HEK293 (cell line): ENCODE measurements around the gene VAPA.

Experiments
- CTCF ChIA-PET: fragments of 350-600 bp; formaldehyde crosslinking; extraction: SDS; loops from one replicate; lab custom pipeline; 2021; ENCODE audit warnings: antibody characterized with exemption; lab: Yijun Ruan, JAX
- POLR2A ChIA-PET: fragments of 300-600 bp; formaldehyde crosslinking; extraction: SDS; loops from one replicate; lab custom pipeline; 2020; ENCODE audit warnings: antibody characterized with exemption, inconsistent platforms; lab: Yijun Ruan, JAX
- H3K27ac ChIP-seq: fragments of 200-500 bp; sonication (Bioruptor generic); 2 replicates; pipeline ENCODE4 v1.5.1; 2014; ENCODE audit warnings: low read depth, low read length, control low read depth, inconsistent platforms; ENCODE audit errors: extremely low read depth
- H3K36me3 ChIP-seq, 2 experiments: fragments of 200-500 bp in 1 of 2; sonication (Bioruptor generic) in 1 of 2; 1 replicate in 1 of 2; 2 replicates in 1 of 2; pipeline ENCODE4 v1.5.1; 2014 to 2017; ENCODE audit warnings: inconsistent platforms in 2 of 2, low read length in 2 of 2; ENCODE audit not compliant: control insufficient read depth in 2 of 2, insufficient read depth in 1 of 2
- H3K4me1 ChIP-seq: fragments of 200-500 bp; sonication (Bioruptor generic); 2 replicates; pipeline ENCODE4 v1.5.1; 2014; ENCODE audit warnings: mild to moderate bottlenecking, low read length, inconsistent platforms; ENCODE audit not compliant: control insufficient read depth, insufficient read depth
- H3K4me3 ChIP-seq: 2 replicates; pipeline ENCODE4 v1.5.1; 2011; ENCODE audit warnings: low read depth, mild to moderate bottlenecking, control low read depth, low read length, moderate library complexity
- H3K9me3 ChIP-seq: fragments of 200-500 bp; sonication (Bioruptor generic); 2 replicates; pipeline ENCODE4 v1.5.1; 2014; ENCODE audit warnings: low read depth, low read length, inconsistent platforms; ENCODE audit not compliant: control insufficient read depth, insufficient read depth
- HOXA7 ChIP-seq: sonication (generic); formaldehyde crosslinking; IDR thresholded peaks from 2 replicates; pipeline ENCODE4 v1.8.1; 2022; ENCODE audit warnings: missing genetic modification reagents, borderline replicate concordance
- HOXD13 ChIP-seq: sonication (generic); formaldehyde crosslinking; IDR thresholded peaks from 2 replicates; pipeline ENCODE4 v1.8.0; 2022; ENCODE audit warnings: missing genetic modification reagents, borderline replicate concordance
- KLF16 ChIP-seq: fragments of 450-650 bp; formaldehyde crosslinking; IDR thresholded peaks from 2 replicates; pipeline ENCODE4 v1.5.1; 2017; ENCODE audit warnings: missing biosample characterization, missing genetic modification characterization
- PRDM2 ChIP-seq: fragments of 450-650 bp; formaldehyde crosslinking; IDR thresholded peaks from 2 replicates; pipeline ENCODE4 v1.5.1; 2016; ENCODE audit warnings: missing biosample characterization, missing genetic modification characterization, borderline replicate concordance
- PRDM4 ChIP-seq: fragments of 450-650 bp; formaldehyde crosslinking; IDR thresholded peaks from 2 replicates; pipeline ENCODE4 v1.5.1; 2017; ENCODE audit warnings: missing biosample characterization, missing genetic modification characterization
- TRIM28 ChIP-seq: IDR thresholded peaks from 2 replicates; pipeline ENCODE4 v1.6.1; 2011; ENCODE audit warnings: low read length, control low read depth, borderline replicate concordance
- ZBTB21 ChIP-seq: fragments of 450-650 bp; formaldehyde crosslinking; IDR thresholded peaks from 2 replicates; pipeline ENCODE4 v1.5.1; 2017; ENCODE audit warnings: missing biosample characterization, missing genetic modification characterization
- ZBTB26 ChIP-seq: fragments of 450-650 bp; formaldehyde crosslinking; optimal IDR thresholded peaks from 2 replicates; pipeline ENCODE3; 2016; ENCODE audit warnings: missing biosample characterization, mild to moderate bottlenecking, missing genetic modification characterization
- ZBTB49 ChIP-seq: fragments of 450-650 bp; formaldehyde crosslinking; IDR thresholded peaks from 2 replicates; pipeline ENCODE4 v1.5.1; 2016; ENCODE audit warnings: missing biosample characterization, missing genetic modification characterization, low read depth
- ZNF132 ChIP-seq: fragments of 450-650 bp; formaldehyde crosslinking; IDR thresholded peaks from 2 replicates; pipeline ENCODE4 v1.5.1; 2017; ENCODE audit warnings: missing biosample characterization, missing genetic modification characterization, borderline replicate concordance
- ZNF24 ChIP-seq: fragments of 450-650 bp; formaldehyde crosslinking; IDR thresholded peaks from 2 replicates; pipeline ENCODE4 v1.5.1; 2016; ENCODE audit warnings: missing biosample characterization, missing genetic modification characterization
- ZNF26 ChIP-seq: fragments of 450-650 bp; formaldehyde crosslinking; IDR thresholded peaks from 2 replicates; pipeline ENCODE4 v1.5.1; 2016; ENCODE audit warnings: missing biosample characterization, missing genetic modification characterization
- ZNF266 ChIP-seq: fragments of 450-650 bp; formaldehyde crosslinking; IDR thresholded peaks from 2 replicates; pipeline ENCODE4 v1.5.1; 2016; ENCODE audit warnings: missing biosample characterization, missing genetic modification characterization, low read depth
- ZNF549 ChIP-seq: fragments of 450-650 bp; IDR thresholded peaks from 2 replicates; pipeline ENCODE4 v1.5.1; 2018; ENCODE audit warnings: missing biosample characterization, missing genetic modification characterization, mild to moderate bottlenecking, inconsistent platforms, moderate library complexity
- ZNF610 ChIP-seq: fragments of 450-650 bp; formaldehyde crosslinking; IDR thresholded peaks from 2 replicates; pipeline ENCODE4 v1.5.1; 2016; ENCODE audit warnings: missing biosample characterization, missing genetic modification characterization, borderline replicate concordance
- ZNF792 ChIP-seq: fragments of 450-650 bp; formaldehyde crosslinking; IDR thresholded peaks from 2 replicates; pipeline ENCODE4 v1.5.1; 2016; ENCODE audit warnings: missing biosample characterization, missing genetic modification characterization
- ZNF837 ChIP-seq: fragments of 450-650 bp; formaldehyde crosslinking; IDR thresholded peaks from 2 replicates; pipeline ENCODE4 v1.5.1; 2016; ENCODE audit warnings: missing biosample characterization, missing genetic modification characterization

Gene VAPA

GRCh38 chr18:9928646-9929259 lies 14.9 kb downstream of the VAPA start (continued):
- TF ChIP-seq PRDM2 (no peak), ZNF26 (tag by site-specific recombination) (no peak), HOXD13 (no peak), TRIM28 (no peak), ZNF266 (tag by site-specific recombination) (no peak), PRDM4 (tag by site-specific recombination) (no peak)

- peaks cover 35% of the 10 kb centered on the region for H3K4me1 ChIP-seq
- ChIA-PET POLR2A (no interaction called here), CTCF (interaction anchor here (0.7 kb wide), 1 partner anchor 159 kb away, joined by 4 read pairs; no protein-coding TSS in a partner anchor)
- peaks cover 8 to 20% of the 10 kb centered on the region in 2 experiments for H3K36me3 ChIP-seq
- no peak overlapping the region for H3K4me3 ChIP-seq
- H3K9me3 ChIP-seq: no peaks in the 10 kb centered on the region
- H3K27ac ChIP-seq: no peak overlapping the region
- TF ChIP-seq ZBTB21 (tag by site-specific recombination) (no peak), ZNF24 (tag by site-specific recombination) (no peak)
These were observed 16.6 kb downstream of the VAPA start for GRCh38 chr18:9930299-9930884.

GRCh38 chr18:9931146-9931545 lies 17.3 kb downstream of the VAPA start:
- H3K4me1 ChIP-seq: peaks cover 30% of the 10 kb centered on the region
- POLR2A ChIA-PET: no interaction called here
- TF ChIP-seq ZBTB49 (tag by site-specific recombination) (no peak), ZNF610 (tag by site-specific recombination) (no peak), ZNF792 (no peak), ZNF837 (tag by site-specific recombination) (no peak), ZBTB26 (tag by site-specific recombination) (no peak), HOXA7 (no peak), ZNF132 (no peak), KLF16 (tag by site-specific recombination) (no peak), ZNF549 (tag by site-specific recombination) (no peak)
- TF ChIP-seq, all 188 proteins: peak for 0
- CTCF ChIA-PET: no interaction called here
- H3K36me3 ChIP-seq: peaks cover 11 to 20% of the 10 kb centered on the region in 2 experiments
- H3K4me3 ChIP-seq: no peak overlapping the region
- no peaks in the 10 kb centered on the region for H3K9me3 ChIP-seq
- H3K27ac ChIP-seq: no peak overlapping the region
